ENCODE data around the gene PPP1R7.

The PPP1R7 gene

DNA sequence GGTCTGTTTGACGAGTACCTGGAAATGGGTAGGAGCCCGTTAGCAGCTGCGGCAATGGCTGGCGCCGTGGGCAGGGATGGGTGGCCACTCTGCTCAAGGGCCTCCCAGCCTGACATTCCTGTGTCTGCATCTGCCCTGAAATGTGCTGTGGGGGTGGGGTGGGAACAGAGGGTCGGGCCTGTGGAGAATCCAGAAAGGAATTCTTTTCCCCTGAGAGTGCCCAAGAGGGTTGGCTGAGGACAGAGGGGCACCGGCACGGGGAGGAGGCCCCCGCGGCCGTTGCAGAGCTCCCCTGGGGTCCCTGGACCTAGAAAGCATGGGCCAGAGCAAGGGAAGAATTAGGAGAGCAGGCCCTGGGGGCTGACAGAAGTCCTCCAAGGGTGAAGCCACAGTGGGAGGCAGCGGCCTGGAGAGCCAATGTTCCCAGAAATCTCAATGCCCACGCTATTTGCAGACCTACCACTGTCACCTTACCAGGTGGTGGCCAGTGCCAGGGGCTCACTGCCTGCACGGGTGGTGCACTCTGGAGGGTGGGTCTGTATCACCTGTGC, 66.0 kb downstream of the PPP1R7 start:
- in situ Hi-C loops (cut with MboI; ENCODE audit: low sequenced_read_pairs, unreplicated experiment), result no loop called here
- no peak for DNase-seq (ENCODE audit: low spot score)
- TF ChIP-seq, protein P1, sequence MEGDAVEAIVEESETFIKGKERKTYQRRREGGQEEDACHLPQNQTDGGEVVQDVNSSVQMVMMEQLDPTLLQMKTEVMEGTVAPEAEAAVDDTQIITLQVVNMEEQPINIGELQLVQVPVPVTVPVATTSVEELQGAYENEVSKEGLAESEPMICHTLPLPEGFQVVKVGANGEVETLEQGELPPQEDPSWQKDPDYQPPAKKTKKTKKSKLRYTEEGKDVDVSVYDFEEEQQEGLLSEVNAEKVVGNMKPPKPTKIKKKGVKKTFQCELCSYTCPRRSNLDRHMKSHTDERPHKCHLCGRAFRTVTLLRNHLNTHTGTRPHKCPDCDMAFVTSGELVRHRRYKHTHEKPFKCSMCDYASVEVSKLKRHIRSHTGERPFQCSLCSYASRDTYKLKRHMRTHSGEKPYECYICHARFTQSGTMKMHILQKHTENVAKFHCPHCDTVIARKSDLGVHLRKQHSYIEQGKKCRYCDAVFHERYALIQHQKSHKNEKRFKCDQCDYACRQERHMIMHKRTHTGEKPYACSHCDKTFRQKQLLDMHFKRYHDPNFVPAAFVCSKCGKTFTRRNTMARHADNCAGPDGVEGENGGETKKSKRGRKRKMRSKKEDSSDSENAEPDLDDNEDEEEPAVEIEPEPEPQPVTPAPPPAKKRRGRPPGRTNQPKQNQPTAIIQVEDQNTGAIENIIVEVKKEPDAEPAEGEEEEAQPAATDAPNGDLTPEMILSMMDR (IDR thresholded peaks at IDR 0.05; ENCODE audit: borderline replicate concordance, control extremely low read depth, extremely low read depth, insufficient read depth, missing control alignments), result no peak

DNA sequence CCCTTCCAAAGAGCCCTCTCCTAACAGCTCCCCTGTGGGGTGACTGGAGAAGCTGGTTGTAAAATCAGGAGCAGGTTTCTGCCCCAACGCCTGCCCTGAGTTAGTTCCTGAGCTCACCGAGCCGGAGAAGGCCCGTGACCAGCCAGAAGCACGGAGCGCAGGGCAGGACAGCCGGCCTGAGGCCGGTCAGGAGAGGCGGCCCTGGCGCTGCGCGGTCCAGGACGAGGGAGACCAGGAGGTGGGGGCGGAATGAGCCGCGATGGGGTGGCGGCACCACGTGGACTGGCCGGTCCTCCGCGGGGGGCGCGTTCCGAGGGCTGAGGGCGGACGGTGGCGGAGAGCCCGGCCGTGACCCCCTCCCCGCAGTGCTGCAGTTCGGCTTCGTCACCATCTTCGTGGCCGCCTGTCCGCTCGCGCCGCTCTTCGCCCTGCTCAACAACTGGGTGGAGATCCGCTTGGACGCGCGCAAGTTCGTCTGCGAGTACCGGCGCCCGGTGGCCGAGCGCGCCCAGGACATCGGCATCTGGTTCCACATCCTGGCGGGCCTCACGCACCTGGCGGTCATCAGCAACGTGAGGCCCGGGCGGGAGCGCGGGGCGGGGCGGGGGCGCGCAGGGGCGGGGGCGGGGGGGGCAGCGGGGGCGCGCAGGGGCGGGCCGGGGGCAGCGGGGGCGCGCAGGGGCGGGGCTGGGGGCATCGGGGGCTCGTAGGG, 67.2 kb downstream of the PPP1R7 start:
- in situ Hi-C loops (cut with MboI; ENCODE audit: low sequenced_read_pairs, unreplicated experiment), result no loop called here
- DNase-seq (ENCODE audit: low spot score), result peak; percentile 90
- TF ChIP-seq, protein P1 (IDR thresholded peaks at IDR 0.05; ENCODE audit: borderline replicate concordance, control extremely low read depth, extremely low read depth, insufficient read depth, missing control alignments), result no peak

DNA sequence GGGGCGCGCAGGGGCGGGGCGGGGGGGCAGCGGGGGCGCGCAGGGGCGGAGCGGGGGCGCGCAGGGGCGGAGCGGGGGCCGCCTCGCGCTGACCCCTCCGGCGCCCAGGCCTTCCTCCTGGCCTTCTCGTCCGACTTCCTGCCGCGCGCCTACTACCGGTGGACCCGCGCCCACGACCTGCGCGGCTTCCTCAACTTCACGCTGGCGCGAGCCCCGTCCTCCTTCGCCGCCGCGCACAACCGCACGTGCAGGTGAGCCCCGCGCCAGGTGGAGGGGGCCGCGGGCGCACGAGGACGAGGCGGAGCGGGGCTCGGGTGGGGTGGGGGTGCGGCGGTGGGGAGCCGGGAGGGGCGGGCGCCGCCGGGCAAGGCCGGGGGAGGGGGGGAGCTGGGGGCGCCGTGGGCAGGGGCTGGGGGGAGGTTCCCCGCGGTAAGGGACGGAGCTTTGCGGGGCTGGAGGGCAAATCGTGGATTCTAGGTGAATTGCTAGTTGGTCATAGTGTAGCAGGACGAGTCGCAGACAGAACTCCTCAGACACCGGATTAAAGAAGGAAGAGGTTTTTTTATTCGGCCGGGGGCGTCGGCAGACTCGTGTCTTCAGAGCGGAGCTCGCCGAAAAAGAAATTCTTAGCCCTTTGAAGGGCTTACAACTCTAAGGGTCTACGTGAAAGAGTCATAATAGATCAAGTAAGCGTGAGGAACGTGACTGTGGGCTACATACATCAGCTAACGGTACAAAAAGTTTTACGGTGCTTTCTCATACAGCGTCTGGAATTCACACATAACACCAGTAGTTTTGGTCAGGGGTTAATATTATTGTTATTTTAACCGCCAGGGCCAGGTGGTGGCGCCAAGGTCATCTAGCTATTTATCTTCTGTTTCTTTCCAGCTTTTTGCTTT, 68.1 kb downstream of the PPP1R7 start:
- in situ Hi-C loops (cut with MboI; ENCODE audit: low sequenced_read_pairs, unreplicated experiment), result no loop called here
- peak; percentile 80 for DNase-seq (ENCODE audit: low spot score)
- TF ChIP-seq, protein P1 (IDR thresholded peaks at IDR 0.05; ENCODE audit: borderline replicate concordance, control extremely low read depth, extremely low read depth, insufficient read depth, missing control alignments), result peak; percentile 40

DNA sequence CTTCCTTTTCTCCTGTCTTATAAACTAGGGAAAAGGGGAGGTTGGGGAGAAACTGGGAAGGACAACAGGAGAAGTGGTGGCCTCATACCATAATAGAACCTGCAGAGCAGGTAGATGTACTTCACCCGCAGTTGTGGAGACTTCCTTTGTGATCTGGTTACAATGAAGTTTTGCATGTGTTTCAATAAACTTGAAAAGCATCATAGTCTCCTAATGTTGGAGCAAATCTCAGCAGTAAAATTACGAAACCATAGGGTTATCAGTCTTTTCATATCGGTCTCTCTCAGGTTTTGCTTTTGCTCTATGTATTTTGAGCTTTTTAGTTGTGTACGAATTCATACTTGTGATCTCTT, 68.7 kb downstream of the PPP1R7 start:
- TF ChIP-seq, protein P1 (IDR thresholded peaks at IDR 0.05; ENCODE audit: borderline replicate concordance, control extremely low read depth, extremely low read depth, insufficient read depth, missing control alignments), result no peak
- DNase-seq (ENCODE audit: low spot score), result no peak
- in situ Hi-C loops (cut with MboI; ENCODE audit: low sequenced_read_pairs, unreplicated experiment), result no loop called here

DNA sequence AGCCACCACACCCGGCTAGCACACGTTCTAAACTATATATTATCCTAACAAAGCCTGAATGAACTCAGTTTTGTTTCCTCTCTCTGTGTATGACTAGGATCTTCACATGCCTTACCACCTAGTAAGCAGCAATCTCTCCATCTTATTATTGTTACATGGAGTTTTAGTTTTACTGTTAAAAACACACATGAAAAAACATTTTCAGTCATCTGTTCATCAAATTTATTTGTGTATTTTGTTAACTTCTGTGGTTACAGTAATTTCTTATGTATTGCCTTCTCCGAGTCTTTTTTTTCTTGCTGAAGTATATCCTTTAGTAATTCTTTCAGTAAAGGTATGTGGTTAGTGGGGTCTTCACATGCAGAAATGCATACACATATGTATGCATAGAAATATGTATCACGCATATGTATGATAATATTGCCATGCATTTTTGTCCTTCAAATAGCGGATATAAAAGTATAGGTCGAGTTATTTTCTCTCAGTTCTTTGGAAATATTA, 69.6 kb downstream of the PPP1R7 start:
- TF ChIP-seq, protein P1 (IDR thresholded peaks at IDR 0.05; ENCODE audit: borderline replicate concordance, control extremely low read depth, extremely low read depth, insufficient read depth, missing control alignments), result no peak
- in situ Hi-C loops (cut with MboI; ENCODE audit: low sequenced_read_pairs, unreplicated experiment), result no loop called here
- no peak for DNase-seq (ENCODE audit: low spot score)

DNA sequence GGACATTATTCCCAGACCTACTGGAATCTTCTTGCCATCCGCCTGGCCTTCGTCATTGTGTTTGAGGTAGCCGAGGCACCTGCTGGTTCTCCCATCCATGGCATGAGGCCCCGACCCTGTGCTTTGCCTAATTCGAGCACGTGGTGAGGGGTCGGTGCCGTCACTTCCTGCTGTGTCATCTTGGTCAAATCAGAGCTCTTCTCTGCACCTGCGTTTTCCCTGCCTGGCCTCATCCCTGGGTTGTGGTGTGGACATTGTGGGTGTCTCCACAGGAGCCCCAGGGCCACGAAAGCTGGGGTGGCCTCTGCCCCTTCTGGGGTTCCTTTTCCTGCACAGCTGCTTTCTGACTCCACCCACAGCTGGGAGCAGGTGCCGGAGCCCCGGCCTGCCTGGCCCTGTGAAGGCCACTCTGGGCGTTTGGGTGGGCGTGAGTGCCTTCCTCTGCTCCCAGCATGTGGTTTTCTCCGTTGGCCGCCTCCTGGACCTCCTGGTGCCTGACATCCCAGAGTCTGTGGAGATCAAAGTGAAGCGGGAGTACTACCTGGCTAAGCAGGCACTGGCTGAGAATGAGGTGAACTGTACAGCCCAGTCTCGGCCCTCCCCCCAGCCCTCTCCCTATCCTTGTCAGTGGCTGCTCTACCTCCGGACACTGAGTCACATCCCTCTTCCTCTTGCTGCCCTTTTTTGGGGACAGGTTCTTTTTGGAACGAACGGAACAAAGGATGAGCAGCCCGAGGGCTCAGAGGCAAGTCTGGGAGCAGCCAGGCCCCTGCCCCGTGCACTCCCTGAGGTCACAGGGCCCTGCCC, 73.1 kb downstream of the PPP1R7 start:
- TF ChIP-seq, protein P1 (IDR thresholded peaks at IDR 0.05; ENCODE audit: borderline replicate concordance, control extremely low read depth, extremely low read depth, insufficient read depth, missing control alignments), result no peak
- in situ Hi-C loops (cut with MboI; ENCODE audit: low sequenced_read_pairs, unreplicated experiment), result no loop called here
- DNase-seq (ENCODE audit: low spot score), result no peak

Data from GM13976 (cell line).